Fibroblast of skin of left quadriceps (primary cell): Measurements from ENCODE around the gene C22orf39.

Experiments used
- DNase-seq, 2 experiments: peaks; one replicate each; pipeline ENCODE4 v3.0.0-alpha.2; 2013; ENCODE audit warnings: low read depth in 2 of 2

The C22orf39 gene, protein sequence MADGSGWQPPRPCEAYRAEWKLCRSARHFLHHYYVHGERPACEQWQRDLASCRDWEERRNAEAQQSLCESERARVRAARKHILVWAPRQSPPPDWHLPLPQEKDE

DNA sequence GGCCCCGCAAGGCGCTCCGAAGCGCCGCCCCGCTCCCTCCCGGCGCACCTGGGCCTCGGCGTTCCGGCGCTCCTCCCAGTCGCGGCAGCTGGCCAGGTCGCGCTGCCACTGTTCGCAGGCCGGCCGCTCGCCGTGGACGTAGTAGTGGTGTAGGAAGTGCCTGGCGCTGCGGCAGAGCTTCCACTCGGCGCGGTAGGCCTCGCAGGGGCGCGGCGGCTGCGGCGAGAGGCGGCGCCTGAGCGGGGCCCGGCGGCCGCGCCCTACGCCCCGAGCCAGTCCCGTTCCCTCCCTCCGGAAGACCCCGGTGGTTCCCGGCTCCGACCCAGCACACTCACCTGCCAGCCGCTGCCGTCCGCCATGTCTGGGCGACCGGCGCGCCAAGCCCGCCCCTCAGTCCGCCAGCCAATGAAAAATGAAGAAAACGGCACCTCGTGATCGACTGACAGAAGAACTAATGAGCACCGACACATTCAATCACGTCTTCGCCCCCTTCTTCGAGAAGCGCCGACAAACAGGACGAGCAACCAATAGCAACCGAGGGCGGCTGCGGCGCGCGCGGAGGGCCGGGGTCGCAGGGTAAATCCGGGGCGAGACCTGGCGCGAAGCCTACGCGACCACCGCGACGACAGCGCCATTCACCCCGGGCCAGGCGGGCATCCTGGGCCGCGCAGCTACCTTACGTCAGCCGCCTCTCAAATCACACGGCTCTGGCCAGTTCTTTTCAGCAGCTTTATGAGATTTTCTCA, at the start of gene C22orf39:
Gene C22orf39, minus strand, starts transcription at position 382 of the 746 bp plus-strand sequence. Its CDS starts 23 bp downstream, at position 359.
- peak; percentile 75 to 79 for DNase-seq

DNA sequence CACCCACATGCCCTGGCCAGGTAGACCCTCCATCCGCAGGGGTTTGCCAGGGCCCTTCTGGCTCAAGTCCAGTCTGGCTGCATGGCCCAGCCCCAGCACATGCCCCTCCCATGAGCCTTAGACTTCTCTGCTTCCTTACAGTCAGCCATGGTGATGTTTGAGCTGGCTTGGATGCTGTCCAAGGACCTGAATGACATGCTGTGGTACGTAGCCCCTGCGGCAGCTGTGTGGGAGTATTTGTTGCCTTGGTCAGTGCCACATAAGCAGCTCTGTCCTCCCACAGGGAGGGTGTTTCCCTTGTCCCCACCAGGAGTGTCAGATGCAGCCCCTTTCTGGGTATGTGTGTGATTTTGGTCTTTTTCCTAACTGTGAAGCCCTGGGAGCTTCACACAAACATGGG, 49.7 kb upstream of the C22orf39 start:
- DNase-seq: no peak

DNA sequence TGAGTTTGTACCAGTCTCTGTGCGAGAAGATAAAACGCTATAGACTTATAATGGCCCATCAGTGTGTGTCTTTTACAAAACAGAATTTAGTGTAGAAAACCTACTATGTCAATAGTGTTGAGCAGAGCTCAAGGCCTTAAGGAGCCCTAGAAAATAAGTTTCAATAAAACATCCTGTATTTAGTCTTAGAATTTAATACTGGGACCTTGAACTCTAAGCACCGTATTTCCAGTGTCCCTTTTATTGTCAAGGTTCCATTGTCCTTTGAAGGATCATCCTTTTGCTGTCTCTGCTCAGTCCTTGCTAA, 48.8 kb upstream of the C22orf39 start:
- DNase-seq: no peak

DNA sequence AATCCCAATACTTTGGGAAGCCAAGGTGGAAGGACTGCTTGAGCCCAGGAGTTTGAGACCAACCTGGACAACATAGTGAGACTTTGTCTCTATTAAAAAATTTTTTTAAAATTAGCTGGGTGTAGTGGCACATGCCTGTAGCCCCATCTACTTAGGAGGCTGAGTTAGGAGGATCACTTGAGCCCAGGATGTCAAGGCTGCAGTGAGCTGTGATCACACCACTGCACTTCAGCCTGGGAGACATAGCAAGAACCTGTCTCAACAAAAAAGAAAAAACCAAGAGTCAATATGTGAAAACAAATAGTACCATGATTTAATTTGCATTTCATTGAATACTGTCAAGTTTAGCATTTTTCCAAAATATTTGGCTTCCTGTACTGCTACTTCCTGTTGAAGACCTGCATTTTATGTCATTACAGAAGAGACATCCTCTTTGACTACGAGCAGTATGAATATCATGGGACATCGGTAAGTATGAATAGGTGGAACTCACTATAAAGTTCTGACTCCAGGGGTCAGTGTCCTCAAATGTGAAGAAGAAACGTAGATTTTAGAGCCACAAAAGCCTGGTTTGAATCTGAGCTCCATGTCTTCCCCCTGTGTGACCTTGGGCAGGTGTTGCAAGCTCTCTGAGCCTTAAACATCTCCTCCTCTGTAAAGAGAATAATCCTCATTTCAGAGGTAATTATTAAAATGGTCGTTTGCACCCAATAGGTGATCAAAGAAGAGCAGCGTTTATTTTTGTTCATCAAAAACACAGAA, 48.2 kb upstream of the C22orf39 start:
- DNase-seq: no peak

DNA sequence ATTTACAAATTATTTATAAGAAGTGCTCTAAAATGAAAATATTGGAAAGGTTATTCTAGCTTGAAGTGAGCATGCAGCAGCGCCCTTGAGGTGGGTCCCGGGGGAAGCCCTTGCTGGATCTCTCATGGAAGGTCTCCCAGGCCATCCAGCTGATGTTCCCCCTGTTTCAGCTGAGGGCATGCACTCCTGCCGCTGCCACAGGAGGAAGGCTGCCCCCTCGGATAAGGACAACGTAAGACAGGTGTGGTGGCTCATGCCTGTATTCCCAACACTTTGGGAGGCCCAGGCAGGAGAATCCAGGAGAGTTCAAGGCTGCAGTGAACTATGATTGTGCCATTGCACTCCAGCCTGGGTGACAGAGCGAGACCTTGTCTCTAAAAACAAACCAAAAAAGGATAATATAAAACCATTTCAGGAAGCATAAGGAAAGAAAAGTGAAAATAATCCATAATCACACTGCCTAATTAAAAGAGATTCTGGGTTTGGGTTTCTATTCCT, 47.2 kb upstream of the C22orf39 start:
- no peak for DNase-seq

DNA sequence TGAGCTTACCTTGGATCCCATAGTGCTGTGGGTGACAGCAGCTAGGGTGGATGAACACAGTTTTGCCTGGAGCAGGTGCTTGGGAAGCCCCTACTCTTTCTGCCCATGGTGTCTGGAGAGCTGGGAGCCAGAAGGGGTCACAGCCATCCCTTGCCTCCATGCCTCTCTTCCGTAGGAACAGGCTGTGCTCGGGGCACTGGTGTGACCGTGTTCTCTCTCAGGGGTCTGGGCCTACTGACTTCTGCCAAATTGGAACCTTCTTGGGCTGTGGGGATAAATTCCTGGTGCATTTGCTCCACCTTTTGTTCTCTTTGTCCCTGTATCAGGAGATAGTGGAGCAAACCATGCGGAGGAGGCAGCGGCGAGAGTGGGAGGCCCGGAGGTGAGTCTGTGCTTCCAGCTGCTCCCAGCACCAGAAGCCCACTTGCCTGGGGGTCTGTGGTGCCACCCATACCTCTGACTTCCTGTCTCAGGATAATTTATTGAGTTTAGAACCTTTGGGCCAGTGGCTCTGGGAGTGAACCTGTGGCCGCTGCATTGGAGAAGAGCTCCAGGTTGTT, 46.6 kb upstream of the C22orf39 start:
- DNase-seq: no peak

DNA sequence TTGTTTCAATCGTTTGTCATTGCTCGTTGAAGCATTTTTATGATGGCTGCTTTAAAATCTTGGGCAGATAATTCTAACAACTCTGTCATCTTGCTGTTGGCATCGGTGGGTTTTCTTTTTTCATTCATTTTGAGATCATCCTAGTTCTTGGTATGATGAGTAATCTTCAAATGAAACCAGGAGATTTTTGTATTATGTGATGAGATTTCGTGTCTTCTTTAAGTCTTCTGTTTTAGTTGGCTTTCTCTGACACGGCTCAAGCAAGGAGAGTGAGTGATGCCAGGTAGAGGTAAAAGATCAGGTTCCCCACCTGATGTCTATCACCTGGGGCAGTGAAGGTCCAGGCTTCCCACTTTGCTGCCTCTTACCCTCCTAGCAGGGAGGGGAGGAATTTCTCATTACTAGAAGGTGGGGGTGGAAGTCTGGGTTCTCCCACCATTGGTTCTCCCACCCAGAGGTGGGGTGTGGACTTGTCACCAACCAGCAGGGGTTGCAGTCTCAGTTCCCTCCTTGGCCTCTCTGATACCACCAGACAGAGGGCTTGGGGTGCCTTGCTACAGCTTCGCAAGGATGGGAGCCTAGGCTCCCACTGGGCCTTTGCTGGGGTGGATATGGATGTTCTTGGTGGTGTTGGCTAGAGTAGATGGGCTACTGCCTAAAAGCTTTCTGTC, 45.1 kb upstream of the C22orf39 start:
- DNase-seq: no peak

DNA sequence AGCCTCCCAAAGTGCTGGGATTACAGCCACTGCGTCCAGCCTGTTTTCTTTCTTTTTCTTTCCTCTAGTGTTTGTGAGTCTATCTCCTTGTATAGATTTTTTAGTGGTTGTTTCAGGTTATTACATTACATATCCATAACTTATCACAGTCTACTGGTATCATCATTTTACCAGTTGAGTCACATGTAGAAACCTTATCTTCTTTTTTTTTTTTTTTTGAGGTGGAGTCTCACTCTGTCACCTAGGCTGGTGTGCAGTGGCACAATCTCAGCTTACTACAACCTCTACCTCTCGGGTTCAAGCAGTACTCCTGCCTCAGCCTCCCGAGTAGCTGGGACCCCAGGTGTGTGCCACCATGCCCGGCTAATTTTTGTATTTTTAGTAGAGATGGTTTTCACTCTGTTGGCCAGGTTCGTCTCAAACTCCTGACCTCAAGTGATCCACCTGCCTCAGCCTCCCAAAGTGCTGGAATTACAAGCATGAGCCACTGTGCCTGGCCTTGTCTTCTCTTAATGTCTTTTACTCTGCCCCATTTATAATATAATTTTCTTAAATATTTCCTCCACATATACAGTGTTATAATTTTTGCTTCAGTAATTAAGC, 43.2 kb upstream of the C22orf39 start:
- DNase-seq: no peak

DNA sequence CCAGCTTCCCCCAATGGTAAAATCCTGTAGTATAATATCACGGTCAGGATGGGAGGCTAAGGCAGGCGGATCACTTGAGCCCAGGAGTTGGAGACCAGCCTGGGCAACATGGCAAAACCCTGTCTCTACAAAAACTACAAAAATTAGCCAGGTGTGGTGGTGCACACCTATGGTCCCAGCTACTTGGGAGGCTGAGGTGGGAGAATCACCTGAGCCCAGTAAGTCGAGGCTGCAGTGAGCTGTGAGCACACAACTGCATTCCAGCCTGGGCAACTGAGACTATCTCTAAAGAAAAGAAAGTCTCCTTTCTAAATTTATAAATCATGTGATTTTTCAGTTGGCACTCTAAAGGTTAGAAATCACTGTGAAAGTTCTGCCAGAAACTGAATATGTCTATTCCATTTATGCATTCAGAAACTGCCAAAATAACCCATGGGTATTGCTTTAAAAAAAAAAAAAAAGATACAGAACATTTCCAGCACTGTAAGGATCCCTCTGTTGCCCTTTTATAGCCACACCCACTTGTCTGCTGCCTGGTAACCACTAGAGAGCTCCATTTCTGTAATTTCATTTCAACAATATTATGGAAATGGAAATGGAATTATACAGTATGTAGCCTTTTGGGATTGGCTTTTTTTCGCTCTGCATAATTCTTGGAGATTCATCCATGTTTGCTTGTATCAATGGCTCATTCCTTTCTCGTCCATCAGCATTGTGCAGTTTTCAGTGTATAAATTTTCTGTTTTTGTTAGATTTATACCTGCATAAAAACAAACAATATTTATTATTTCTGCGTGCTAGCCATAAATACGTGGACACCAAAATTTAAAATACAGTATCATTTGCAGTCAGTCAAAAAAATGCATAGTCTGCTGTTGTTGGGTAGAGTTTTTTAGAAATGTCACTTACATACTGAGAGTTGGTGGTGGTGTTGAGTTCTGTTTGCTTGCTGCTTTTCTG, 41.7 kb upstream of the C22orf39 start:
- no peak for DNase-seq

DNA sequence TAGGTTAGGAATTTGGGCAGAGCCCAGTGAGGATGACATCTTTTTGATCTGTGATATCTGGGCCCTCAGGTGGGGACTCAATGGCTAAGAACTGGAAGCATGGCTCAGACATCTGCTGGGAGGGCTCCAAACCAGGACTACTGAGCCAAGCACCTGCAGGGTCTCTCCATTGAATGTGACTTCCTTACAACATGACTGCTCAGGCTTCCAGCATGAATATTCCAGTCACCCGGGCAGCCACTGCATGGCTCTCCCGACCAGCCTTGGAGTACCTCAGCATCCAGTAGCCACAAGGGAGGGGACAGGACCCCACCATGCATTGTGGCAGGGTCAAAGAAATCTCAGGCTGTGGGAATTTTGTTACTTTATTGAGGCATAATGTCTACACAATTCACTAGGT, 40.8 kb upstream of the C22orf39 start:
- DNase-seq: no peak

DNA sequence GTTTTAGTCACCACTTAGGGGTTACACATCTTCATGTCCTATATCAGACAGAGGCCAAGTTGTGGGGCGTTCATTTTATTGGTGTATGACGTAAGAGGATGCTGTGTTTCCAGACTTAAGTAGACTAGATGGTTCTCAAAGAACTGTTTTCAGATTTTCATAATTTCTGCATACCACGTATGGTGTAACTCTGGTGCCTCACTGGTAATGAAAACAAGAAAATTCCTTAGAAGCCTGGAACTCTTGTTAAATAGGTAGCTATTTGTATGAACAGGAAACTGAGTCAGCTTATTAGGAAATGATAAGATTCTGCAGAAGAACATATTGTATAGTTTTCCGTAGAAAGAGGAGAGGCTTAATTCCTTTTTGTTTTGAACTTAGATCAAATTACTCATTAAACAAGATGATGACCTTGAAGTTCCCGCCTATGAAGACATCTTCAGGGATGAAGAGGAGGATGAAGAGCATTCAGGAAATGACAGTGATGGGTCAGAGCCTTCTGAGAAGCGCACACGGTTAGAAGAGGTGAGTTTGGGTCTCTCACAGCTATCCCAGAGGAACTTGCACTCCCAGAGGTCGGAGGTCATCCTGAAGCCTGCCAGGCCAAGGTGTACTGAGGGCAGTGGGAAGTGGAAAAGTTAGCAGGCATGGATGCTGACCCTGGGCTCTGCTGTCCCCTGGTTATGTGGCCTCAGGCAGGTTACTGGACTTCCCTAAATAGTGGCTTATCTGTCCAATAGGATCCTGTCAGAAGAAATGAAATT, 36.2 kb upstream of the C22orf39 start:
- peak in 1 of 2 experiments; percentile 6 for DNase-seq

DNA sequence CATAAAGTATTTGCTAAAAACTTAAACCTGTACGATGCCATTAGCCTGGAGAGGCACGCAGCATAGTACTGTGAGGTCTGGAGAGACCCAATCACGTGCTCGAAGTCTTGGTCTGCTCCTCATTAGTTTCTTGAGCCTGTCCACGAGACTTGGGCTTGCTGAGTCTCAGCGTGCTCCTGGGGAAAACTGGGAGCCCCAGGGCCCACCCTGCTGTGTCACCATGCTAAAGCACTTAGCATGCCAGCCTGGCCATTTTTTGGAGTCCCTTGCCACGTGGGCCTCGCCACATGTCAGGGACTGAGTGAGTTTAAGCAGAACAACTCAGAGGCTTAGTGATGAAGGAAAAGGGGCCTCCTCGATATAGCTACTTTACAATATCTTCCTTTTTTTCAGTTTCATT, 34.8 kb upstream of the C22orf39 start:
- DNase-seq: no peak

DNA sequence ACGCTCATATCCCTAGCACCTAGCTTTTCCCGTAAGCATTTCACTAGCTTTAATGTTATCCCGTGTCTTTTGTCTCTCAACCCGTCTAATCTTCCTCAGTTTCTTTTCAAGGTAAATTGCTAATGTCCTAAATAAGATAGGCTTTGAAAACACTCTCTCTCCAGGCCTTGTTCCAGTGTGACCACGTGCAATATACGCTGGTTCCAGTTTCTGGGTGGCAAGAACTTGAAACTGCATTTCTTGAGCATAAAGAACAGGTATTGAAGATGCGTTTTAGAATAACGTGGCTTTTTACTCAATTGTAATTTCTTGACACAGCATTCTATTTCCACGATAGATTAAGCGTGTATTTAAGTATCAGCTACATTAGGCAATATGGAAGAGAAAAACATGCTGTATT, 33.3 kb upstream of the C22orf39 start:
- DNase-seq: no peak

DNA sequence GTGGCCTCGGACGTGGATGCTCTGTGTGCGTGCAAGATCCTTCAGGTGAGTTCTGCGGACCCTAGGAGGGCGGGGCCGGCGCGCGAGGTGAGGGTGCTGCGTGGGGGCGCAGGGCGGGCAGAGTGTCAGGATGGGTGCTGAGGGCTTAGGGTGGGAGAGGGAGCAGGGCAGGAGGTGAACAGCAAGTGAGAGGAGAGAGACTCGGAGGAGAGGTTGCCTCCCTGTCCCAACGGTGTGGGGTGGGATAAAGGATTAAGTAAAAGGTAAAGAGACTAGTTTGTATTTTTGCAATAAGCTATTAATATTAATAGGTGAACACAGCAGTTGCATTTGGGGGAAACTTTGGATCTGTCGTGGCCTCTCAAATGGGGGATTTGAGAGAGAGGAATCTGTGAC, 32.7 kb upstream of the C22orf39 start:
- DNase-seq: no peak

DNA sequence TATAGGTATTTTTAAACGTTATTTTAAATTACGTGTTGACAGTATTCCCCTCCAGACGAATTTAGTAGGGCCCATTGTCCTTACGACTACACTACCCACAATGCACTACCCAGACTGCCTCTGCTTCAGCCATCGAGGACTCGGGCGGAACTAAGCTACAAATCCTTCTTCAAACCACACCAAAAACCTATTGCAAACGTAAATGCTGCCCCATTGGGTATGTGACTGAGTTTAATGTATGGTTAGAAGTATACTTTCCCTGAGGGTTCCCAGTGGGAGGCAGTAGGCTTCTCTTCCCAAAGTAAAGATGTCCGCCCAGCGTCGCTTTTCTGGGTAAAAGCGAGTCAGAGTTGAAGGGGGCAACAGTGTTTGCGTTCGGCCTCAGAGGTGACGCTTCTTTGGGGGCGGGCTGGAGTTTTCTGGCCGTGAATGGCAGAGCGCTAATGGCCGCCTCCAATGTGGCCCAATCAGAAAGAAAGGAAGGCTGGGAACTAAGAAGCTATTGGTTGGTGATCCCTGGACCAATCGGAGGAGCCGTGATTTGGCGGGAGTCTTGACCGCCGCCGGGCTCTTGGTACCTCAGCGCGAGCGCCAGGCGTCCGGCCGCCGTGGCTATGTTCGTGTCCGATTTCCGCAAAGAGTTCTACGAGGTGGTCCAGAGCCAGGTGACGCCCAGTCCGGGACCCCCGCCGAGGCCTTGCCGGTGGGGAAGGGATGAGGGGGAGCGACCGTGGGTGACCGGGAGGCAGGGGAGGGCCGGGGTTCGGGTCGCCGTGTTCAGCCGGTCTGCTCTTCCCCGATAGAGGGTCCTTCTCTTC, 32.1 kb upstream of the C22orf39 start, which contains the start of gene CDC45:
Gene CDC45, plus strand, starts transcription at position 566 of the 818 bp plus-strand sequence. Its CDS starts 49 bp downstream, at position 615.
- DNase-seq: peak; percentile 96

DNA sequence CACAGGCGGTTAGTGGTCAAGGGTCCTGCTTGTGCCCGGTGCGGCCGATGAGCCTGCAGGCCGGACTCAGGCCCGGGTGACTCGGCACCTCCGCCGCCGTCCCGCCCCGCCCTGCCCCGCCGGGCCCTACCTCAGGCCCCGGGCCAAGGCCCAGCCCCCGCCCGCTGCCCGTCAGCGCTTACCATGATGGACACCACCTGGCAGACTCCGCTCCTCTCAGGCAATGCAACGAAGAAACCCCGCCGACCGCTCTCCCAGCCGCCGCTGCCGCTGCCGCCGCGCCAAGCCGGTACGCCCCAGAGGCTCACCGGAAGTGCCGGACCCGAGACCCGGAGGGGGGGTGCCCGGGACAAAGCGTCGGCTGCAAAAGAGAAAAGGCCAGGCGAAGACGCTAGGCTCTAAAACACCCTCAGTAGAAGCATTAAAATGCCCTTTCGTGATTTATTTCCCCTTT, 31.4 kb upstream of the C22orf39 start, which contains the start of gene UFD1:
Gene UFD1, minus strand, starts transcription at position 293 of the 454 bp plus-strand sequence. Its CDS starts 108 bp downstream, at position 185.
- no peak for DNase-seq

DNA sequence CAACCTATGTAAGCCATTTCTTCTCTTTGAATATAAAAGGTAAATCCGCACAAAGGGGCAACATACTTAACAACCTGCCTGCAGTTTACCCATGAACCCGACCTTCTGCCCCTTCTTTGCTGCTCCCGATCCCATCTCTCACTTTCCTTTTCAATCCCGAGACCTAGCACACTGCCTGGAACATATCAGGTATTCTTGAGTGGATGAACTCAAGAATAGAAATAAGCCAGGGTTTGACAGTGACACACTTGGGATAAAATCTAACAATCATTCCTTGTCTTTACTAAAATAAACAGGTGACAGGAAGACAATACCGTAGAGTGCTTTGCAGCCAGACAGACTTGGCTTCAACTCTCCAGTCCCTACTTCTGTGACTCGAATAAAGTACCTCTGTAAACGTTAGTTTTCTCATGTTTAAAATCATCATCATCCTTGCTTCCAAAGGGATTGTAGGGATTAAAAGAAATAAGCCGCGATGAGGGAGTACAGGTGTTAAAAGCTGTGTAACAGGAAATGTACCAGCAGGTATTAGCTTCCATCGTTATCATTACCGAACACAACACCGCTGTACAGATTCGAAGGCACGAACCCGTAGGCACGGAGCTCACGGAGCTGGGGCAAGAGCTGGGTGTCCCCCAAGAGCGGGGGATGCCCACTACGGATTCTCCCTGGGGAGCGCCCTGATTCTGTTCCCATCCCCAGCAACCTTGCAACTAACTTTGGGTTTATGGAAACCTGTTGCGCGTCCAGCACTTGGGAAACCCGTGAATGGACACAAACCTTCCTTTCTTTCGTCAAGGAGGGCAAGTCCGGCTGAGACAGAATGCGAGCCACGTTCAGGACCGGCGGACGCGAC, 30.8 kb upstream of the C22orf39 start:
- DNase-seq: no peak
